ENCODE measurements around the gene EPAS1. TPM values are rescaled to one million over a fixed set of nuclear protein-coding genes. Genes with fewer than 3 reads are reported as not detected.

The EPAS1 gene
- total and polyA plus RNA-seq, 11 donors: 93.6 to 790 (median 210) TPM

- no peak for DNase-seq
- WGBS, 4 donors: 90 to 95% (median 95%) methylated on average over 7 of the region's 7 CpGs
- Histone ChIP-seq H3K36me3 (peaks cover 0 to 26% (median 25%) of the 10 kb centered on the region in 9 donors), H3K4me3 (no peak overlapping the region), H3K4me1 (peaks cover 0 to 32% (median 7%) of the 10 kb centered on the region in 12 donors), H3K27ac (no peak overlapping the region), H3K9me3 (no peaks in the 10 kb centered on the region), H3K27me3 (no peaks in the 10 kb centered on the region)
- no peak for TF ChIP-seq CTCF (IDR thresholded peaks at IDR 0.05)
- no peak for TF ChIP-seq POLR2A (IDR thresholded peaks at IDR 0.05)
- no peak for ATAC-seq
- intact Hi-C loops (cut with DNase I): loop anchor here in 3 of 10 donors (5.0 to 10.0 kb wide), 3 partner anchors 54 to 66 kb away; no protein-coding TSS in a partner anchor
Observed at GRCh38 chr2:46390901-46391395, 93.7 kb downstream of the EPAS1 start.

- H3K4me3 ChIP-seq: no peak overlapping the region
- H3K4me1 ChIP-seq: peaks cover 0 to 25% (median 5%) of the 10 kb centered on the region in 12 donors
- no peak for DNase-seq
- H3K9me3 ChIP-seq: no peaks in the 10 kb centered on the region
- TF ChIP-seq CTCF (IDR thresholded peaks at IDR 0.05) (no peak), POLR2A (IDR thresholded peaks at IDR 0.05) (no peak)
- WGBS, 4 donors: 82 to 84% (median 82%) methylated on average over 12 of the region's 12 CpGs
- no peak overlapping the region for H3K27ac ChIP-seq
- H3K36me3 ChIP-seq: peaks cover 0 to 8% (median 7%) of the 10 kb centered on the region in 9 donors
- H3K27me3 ChIP-seq: no peaks in the 10 kb centered on the region
- no peak for ATAC-seq
- intact Hi-C loops (cut with DNase I): loop anchor here in 3 of 10 donors (5.0 to 10.0 kb wide), 3 partner anchors 52 to 65 kb away; no protein-coding TSS in a partner anchor
Observed at GRCh38 chr2:46392561-46393346, 95.5 kb downstream of the EPAS1 start.

- no peak for DNase-seq
- intact Hi-C loops (cut with DNase I): loop anchor here in 3 of 10 donors (5.0 to 10.0 kb wide), 3 partner anchors 51 to 64 kb away; no protein-coding TSS in a partner anchor
Observed at GRCh38 chr2:46393347-46393820, 96.2 kb downstream of the EPAS1 start.

More at GRCh38 chr2:46393347-46393820, 96.2 kb downstream of the EPAS1 start:
- Histone ChIP-seq H3K9me3 (no peaks in the 10 kb centered on the region), H3K36me3 (peaks cover 0 to 2% (median under 1%) of the 10 kb centered on the region in 9 donors), H3K4me1 (peaks cover 0 to 19% (median 5%) of the 10 kb centered on the region in 12 donors), H3K4me3 (no peak overlapping the region), H3K27me3 (no peaks in the 10 kb centered on the region), H3K27ac (no peak overlapping the region)
- 87 to 94% (median 90%) methylated on average over 12 of the region's 12 CpGs for WGBS, 4 donors
- ATAC-seq: no peak
- TF ChIP-seq CTCF (IDR thresholded peaks at IDR 0.05) (no peak), POLR2A (IDR thresholded peaks at IDR 0.05) (no peak)

Measured in heart left ventricle (tissue), 16 donors.